Retinal pigment epithelial cell (primary cell): Measurements from ENCODE around the gene LGALS12.
"Not testable (repeated sequence)": the region's sequence is repeated elsewhere in the genome, so short reads cannot be mapped to it uniquely, and the experiment has no call there.

Experiments
- DNase-seq: peaks from one replicate; pipeline ENCODE4 v3.0.0-alpha.2; 2010; ENCODE audit warnings: low read depth
- H3K4me3 ChIP-seq: 2 replicates; pipeline ENCODE4 v1.5.1; 2011; ENCODE audit warnings: mild to moderate bottlenecking, low read length, control low read depth, moderate library complexity
- TF ChIP-seq, protein P1 (sequence below): conservative IDR thresholded peaks from 2 replicates; pipeline ENCODE4 v1.5.1; 2011; ENCODE audit warnings: low read depth, low read length, control low read depth, inconsistent platforms

The LGALS12 gene

DNA sequence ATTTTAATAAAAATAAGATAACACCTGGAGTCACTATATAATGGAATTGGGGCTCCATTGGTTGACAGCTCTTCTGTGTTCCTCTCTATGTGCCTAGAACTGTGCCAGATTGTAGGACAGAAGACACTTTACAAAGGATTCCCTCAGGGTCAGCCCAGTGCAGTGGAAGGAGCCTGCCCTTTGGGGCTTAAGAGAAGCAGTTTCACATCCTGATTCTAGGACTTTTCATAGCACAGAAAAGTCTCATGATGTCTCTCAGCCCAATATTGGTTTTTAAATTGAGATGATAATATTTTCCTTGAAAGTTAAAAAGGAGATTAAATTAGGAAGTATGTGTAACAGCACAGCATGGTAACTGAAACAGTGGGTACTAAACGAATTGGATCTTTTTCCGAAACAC lies 37.8 kb downstream of the LGALS12 start:
- TF ChIP-seq, protein P1, sequence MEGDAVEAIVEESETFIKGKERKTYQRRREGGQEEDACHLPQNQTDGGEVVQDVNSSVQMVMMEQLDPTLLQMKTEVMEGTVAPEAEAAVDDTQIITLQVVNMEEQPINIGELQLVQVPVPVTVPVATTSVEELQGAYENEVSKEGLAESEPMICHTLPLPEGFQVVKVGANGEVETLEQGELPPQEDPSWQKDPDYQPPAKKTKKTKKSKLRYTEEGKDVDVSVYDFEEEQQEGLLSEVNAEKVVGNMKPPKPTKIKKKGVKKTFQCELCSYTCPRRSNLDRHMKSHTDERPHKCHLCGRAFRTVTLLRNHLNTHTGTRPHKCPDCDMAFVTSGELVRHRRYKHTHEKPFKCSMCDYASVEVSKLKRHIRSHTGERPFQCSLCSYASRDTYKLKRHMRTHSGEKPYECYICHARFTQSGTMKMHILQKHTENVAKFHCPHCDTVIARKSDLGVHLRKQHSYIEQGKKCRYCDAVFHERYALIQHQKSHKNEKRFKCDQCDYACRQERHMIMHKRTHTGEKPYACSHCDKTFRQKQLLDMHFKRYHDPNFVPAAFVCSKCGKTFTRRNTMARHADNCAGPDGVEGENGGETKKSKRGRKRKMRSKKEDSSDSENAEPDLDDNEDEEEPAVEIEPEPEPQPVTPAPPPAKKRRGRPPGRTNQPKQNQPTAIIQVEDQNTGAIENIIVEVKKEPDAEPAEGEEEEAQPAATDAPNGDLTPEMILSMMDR = no peak
- no peak overlapping the region for H3K4me3 ChIP-seq
- DNase-seq = no peak

DNA sequence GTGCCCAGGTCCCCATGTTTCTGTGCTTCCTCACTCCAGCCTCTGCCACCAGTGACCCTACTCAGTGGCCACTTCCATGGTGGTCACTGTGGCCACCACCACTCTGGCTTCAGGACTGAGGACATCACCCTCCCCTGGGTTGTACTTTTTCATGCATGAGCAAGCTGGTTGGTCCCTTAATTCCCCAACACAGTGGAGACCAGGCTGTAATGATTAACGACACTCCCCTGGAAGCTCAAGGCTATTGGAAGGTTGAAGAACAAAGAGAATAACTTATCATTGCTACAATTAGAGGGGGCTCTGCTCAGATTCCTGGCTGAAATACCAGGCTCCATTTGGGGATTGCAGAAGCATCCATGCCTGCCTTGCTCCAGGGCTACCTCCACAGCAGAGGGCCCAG lies 41.2 kb downstream of the LGALS12 start:
- DNase-seq = no peak

DNA sequence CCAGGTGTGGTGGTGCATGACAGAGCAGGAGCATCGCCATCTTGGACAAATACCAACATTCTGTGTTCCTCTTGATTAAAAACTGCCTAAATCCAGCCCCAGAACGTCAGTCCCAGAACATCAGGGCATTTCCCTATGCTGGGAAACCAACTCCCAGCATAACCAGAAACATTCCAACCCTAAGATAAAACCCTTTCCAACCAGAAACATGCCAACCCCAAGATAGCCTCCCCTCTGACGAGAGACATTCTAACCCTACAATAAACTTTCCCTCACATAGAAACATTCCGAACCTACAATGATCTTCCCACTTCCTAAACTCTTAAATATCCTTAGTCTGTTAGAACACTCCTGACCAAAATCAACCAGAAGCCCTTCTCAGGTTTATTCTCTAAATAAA lies 42.3 kb downstream of the LGALS12 start:
- TF ChIP-seq, protein P1 = no peak
- no peak overlapping the region for H3K4me3 ChIP-seq
- no peak for DNase-seq

More for the DNA sequence above, 41.2 kb downstream of the LGALS12 start:
- TF ChIP-seq, protein P1 = no peak
- H3K4me3 ChIP-seq = no peak overlapping the region

DNA sequence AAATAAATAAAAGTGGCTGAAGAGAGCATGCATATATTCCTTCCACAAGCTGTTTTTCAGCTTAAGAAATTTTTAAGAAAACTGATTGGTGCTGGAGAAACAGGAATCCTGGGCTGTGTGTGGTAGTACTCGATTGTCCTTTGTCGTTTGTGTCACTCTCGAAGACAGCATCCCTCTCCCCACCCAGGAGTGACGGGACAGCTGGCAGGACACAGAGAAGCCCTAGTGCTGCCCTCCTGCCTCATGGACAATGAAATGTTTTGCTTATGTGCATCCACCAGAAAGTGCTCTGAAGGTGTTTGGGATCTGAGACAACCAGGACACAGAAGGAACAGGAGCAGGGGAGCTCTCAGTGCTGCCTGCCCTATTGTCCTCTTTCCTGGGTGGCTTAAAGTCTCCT lies 43.5 kb downstream of the LGALS12 start:
- TF ChIP-seq, protein P1 = no peak
- no peak for DNase-seq
- H3K4me3 ChIP-seq = no peak overlapping the region

DNA sequence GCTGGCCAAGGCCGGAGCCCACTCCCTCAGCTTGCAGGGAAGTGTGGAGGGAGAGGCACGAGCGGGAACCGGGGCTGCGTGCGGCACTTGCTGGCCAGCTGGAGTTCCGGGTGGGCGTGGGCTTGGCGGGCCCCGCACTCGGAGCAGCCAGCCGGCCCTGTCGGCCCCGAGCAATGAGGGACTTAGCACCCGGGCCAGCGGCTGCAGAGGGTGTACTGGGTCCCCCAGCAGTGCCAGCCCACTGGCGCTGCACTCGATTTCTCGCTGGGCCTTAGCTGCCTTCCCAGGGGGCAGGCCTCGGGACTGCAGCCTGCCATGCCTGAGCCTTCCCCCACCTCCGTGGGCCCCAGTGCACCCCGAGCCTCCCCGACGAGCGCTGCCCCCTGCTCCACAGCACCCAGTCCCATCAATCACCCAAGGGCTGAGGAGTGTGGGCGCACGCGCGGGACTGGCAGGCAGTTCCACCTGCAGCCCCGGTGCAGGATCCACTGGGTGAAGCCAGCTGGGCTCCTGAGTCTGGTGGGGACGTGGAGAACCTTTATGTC lies 44.3 kb downstream of the LGALS12 start:
- DNase-seq, H3K4me3 ChIP-seq: not testable (repeated sequence)

DNA sequence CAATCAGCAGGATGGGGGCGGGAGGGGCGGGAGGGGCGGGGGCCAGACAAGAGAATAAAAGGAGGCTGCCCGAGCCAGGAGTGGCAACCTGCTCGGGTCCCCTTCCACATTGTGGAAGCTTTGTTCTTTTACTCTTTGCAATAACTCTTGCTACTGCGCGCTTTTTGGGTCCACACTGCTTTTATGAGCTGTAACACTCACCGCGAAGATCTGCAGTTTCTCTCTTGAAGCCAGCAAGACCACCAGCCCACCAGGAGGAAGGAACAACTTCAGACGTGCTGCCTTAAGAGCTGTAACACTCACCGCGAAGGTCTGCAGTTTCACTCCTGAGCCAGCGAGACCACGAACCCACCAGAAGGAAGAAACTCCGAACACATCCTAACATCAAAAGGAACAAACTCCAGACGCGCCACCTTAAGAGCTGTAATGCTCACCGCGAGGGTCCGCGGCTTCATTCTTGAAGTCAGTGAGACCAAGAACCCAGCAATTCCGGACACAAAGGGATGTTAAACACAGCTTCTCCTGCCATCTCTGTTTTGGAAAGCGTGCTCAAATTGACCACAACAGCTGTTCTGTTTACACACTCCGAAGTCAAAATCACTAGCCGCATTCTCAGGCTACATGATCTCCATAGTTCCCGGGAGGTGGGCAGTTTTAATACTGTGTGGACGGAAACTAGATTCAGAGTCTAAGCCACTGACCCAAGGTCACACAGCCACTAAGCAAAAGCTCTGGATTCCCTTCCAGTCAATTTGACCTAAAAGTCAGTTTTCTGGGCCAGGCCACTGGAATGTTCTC lies 45.4 kb downstream of the LGALS12 start:
- TF ChIP-seq, protein P1 = no peak
- H3K4me3 ChIP-seq = no peak overlapping the region
- DNase-seq = no peak

DNA sequence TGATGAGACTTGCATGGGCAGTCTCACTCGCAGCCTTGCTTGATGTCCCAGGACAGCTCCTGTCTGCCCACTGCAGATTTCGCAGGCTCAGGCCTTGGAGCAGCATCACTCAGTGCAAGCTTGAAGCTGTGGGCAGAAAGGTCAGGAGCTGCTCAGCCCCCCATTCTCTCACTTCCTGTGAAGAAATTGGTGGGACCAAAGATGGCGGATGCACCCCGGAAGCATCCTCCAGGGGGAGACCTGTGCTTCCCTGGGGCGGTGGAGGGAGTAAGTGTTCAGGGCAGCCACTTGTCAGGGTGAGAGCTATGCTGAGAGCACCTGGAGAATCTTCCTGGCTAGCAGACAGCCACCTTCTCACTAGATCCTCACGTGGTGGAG lies 46.0 kb downstream of the LGALS12 start:
- H3K4me3 ChIP-seq = no peak overlapping the region
- no peak for DNase-seq
- TF ChIP-seq, protein P1 = no peak
